ENCODE data around the gene KMT2A.
A peak's percentile ranks its signal among the peaks of the same experiment; 100 is the strongest.
"Not testable (repeated sequence)": the region's sequence is repeated elsewhere in the genome, so short reads cannot be mapped to it uniquely, and the experiment has no call there.

KMT2A gene

GRCh38 chr11:118435893-118436624 is at the start of gene KMT2A:
Gene KMT2A (plus strand): TSS chr11:118436492. CDS start chr11:118436513, 21 bp downstream.
- DNase-seq = peak; percentile 98

GRCh38 chr11:118396097-118396501 is 40.2 kb upstream of the KMT2A start:
- DNase-seq = no peak

GRCh38 chr11:118397448-118397847 is 38.8 kb upstream of the KMT2A start:
- DNase-seq = no peak

GRCh38 chr11:118398791-118399559 is 37.3 kb upstream of the KMT2A start:
- DNase-seq = no peak

GRCh38 chr11:118401151-118401879 is 35.0 kb upstream of the KMT2A start, which contains the start of gene ATP5MG:
Gene ATP5MG (plus strand): TSS chr11:118401606. CDS start chr11:118401666, 60 bp downstream.
- DNase-seq = peak; percentile 90

GRCh38 chr11:118401880-118402590 is 34.3 kb upstream of the KMT2A start:
- no peak for DNase-seq

GRCh38 chr11:118402594-118402993 is 33.7 kb upstream of the KMT2A start:
- not testable (repeated sequence) for DNase-seq

GRCh38 chr11:118406599-118407166 is 29.6 kb upstream of the KMT2A start:
- DNase-seq = no peak

GRCh38 chr11:118410055-118410745 is 26.1 kb upstream of the KMT2A start:
- no peak for DNase-seq

- DNase-seq = no peak
Measured at GRCh38 chr11:118411530-118411929, 24.8 kb upstream of the KMT2A start.

GRCh38 chr11:118412921-118413320 is 23.4 kb upstream of the KMT2A start:
- DNase-seq = no peak

- DNase-seq = no peak
Measured at GRCh38 chr11:118415062-118415738, 21.1 kb upstream of the KMT2A start.

- DNase-seq = peak; percentile 96
Measured at GRCh38 chr11:118415739-118416068, 20.6 kb upstream of the KMT2A start.

- not testable (repeated sequence) for DNase-seq
Measured at GRCh38 chr11:118416900-118417299, 19.4 kb upstream of the KMT2A start.

GRCh38 chr11:118417801-118418200 is 18.5 kb upstream of the KMT2A start:
- no peak for DNase-seq

- no peak for DNase-seq
Measured at GRCh38 chr11:118418766-118419165, 17.5 kb upstream of the KMT2A start.

GRCh38 chr11:118427707-118428106 is 8.6 kb upstream of the KMT2A start:
- no peak for DNase-seq

GRCh38 chr11:118430956-118431355 is 5.3 kb upstream of the KMT2A start:
- DNase-seq = no peak

GRCh38 chr11:118434123-118434552 is 2.2 kb upstream of the KMT2A start:
- DNase-seq = no peak

- peak; percentile 77 for DNase-seq
Measured at GRCh38 chr11:118434553-118435289, 1.6 kb upstream of the KMT2A start.

Measured in islet precursor cell (in vitro differentiated cells).